NCI-H82 treated with DMSO at 0.1 percent for 48 hours (cell line): ENCODE data around the gene COL18A1.

Source experiments
- DNase-seq: peaks from one replicate; lab custom pipeline; 2025; ENCODE audit not compliant: unreplicated experiment; lab: John Stamatoyannopoulos, UW

Gene COL18A1

DNA sequence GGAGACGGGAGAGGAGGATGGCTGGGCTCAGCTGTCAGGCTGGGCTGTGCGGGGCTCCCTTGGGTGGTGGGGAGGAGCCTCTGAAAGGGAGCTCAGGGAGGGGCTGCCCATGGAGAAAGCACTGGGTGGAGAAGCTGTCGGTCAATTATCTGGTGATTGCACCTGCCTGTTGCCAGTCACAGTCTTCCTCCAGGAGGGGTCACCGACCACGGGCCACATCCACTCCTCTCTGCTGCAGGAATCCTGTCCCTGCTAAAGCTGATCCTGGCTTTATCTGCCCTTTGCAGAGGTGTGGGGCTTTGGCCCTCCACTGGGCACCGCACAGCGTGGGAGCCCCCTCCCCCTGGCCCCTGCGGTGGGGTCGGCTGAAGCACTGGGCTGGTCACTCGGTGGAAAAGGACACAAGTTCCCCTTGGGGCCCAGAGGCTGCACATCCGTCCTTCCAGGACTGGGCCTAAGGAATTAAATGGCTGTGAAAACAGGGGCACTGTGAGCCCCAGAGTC, 21.8 kb upstream of the COL18A1 start:
- DNase-seq = no peak

- no peak for DNase-seq
Observed at GRCh38 chr21:45383615-45384201, 21.3 kb upstream of the COL18A1 start.

GRCh38 chr21:45384656-45385548, 20.1 kb upstream of the COL18A1 start:
- no peak for DNase-seq

DNA sequence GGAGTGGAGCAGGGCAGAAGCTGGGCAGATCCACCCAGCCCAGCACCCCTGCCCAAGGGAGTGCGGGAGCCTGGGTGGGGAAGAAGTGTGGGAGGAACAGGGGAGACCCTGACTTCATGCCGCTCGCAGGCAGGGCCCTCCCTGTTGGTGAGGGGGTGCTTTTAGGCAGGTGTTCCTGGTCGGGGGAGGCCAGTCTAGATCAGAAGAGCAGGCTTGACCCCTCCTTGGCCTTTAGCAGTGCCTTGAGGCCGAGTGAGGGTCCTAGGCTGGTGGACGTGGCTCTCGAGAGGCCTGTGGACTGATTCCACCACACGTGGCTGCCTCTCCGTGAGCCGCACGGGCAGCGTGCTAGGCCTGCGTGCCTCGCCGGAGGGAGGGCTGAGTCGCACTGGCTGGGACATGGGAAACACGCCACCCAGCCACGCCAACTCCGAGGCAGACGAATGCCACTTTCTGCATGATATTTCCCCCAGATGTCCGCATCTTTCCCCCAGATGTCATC, 19.4 kb upstream of the COL18A1 start:
- no peak for DNase-seq

- no peak for DNase-seq
Observed at GRCh38 chr21:45386336-45386727, 18.6 kb upstream of the COL18A1 start.

- DNase-seq = no peak
Observed at GRCh38 chr21:45386728-45387371, 18.1 kb upstream of the COL18A1 start.

DNA sequence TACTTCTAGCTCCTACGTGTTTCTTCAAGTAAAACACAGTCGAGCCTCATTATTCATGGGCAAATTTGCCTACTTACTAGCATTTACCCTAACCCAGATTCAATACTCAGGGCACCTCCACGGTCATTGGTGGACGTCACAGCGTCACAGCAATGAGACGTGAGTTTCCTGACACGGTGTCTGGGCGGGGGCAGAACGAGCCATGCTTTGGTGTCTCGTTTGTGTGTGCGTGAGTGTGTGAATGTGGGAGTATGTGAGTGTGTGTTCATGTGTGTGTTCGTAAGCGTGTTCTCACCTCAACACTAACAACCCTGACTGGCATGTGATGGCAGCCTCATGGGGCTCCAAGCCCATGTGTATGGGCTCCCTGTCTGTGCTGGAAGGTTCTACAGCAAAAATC, 17.5 kb upstream of the COL18A1 start:
- no peak for DNase-seq

- no peak for DNase-seq
Observed at GRCh38 chr21:45388011-45388521, 16.9 kb upstream of the COL18A1 start.

DNA sequence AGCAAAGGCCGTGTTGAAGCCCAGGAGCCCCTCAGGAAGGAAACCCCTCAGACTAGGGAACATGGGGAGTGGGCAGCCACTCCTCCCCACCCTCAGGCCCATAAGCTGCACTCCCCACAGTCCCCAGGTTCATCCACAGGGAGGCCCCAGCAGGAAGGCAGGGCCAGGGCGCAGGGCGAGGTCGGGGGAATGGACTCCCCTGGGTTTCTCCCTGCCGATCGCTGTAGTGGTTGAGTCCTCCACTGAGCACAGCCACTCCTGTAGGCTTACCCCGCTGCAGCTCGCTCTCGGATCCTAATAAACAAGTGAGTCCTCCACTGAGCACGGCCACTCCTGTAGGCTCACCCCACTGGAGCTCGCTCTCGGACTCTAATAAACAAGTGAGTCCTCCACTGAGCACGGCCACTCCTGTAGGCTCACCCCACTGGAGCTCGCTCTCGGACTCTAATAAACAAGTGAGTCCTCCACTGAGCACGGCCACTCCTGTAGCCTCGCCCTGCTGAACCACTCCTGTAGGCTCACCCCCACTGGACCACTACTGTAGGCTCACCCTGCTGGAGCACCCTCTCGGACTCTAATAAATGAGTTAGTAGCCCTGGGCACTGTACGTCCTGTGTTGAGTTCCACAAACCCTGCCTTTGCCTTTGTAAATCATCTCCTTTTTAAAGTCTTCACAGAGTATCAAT, 16.2 kb upstream of the COL18A1 start:
- no peak for DNase-seq

- no peak for DNase-seq
Observed at GRCh38 chr21:45390121-45390751, 14.7 kb upstream of the COL18A1 start.

- no peak for DNase-seq
Observed at GRCh38 chr21:45390831-45391742, 13.9 kb upstream of the COL18A1 start.

DNA sequence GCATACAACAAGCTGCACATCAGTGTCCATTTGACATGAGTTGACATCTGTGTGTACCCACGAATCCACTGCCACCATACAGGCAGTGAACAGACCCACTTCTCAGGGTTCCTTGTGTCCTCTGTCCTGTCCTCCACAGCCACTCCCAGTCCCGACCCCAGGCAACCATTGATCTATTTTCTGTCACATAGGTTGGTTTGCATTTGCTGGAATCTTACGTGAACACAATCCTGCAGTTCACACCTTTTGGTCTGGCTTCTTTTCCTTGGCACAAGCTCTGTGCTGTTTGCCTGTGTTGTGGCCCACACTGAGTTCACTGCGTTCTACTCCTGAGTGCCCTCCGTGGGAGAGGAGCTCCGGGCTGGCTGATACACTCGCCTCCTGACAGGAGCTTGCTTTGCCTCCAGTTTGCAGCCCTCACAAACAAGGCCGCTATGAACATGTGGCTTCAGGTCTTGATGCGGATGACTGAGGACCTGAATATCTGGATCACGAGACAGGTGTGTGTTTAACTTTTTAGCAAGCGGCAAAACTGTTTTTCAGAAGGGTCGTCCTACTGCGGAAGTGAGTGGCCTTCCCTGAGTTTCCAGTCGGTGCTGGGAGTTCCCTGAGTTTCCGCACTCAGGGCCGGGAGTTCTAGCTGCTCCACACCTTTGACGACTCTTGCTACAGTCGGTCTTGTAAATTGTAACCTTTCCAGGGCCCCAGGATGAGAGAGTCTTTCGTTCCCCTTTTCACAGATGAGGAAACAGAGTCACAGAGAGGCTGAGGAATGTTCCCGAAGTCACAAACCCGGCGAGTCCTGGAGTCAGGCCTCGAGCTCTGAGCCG, 13.0 kb upstream of the COL18A1 start:
- no peak for DNase-seq

- no peak for DNase-seq
Observed at GRCh38 chr21:45392573-45392971, 12.4 kb upstream of the COL18A1 start.

GRCh38 chr21:45393021-45393420, 11.9 kb upstream of the COL18A1 start:
- DNase-seq = no peak

GRCh38 chr21:45393833-45394638, 10.9 kb upstream of the COL18A1 start:
- no peak for DNase-seq

GRCh38 chr21:45396620-45396995, 8.4 kb upstream of the COL18A1 start:
- no peak for DNase-seq

GRCh38 chr21:45397381-45397780, 7.6 kb upstream of the COL18A1 start:
- DNase-seq = no peak

DNA sequence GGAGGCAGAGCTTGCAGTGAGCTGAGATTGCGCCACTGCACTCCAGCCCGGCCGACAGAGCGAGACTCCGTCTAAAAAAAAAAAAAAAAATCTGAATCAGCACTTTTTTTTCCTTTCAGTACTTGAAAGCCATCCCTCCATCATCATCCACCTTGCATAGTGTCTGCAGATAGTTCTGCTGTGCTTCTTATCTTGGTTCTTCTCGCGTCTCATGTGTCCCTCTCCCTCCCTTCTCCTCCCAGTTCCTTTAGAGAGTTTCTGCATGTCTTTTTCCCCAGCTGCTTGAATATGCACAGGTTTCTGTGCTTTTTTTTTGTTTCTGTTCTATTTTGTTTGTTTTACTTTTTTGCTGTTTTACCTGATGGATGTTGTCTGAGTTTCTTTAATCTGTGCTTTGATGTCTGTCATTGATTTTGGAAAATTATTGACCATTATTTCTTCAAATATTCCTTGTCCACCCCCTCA, 3.9 kb upstream of the COL18A1 start:
- DNase-seq = no peak
